CD4-positive, alpha-beta T cell (primary cell): Measurements from ENCODE around the gene TTC39A. TPM values are rescaled to one million over a fixed set of nuclear protein-coding genes. Genes with fewer than 3 reads are reported as not detected.

Experiments
- ATAC-seq: fragments of 200-7000 bp; cut with Tn5 transposase; one replicate; pipeline ENCODE4 v1.10.0; 2022; ENCODE audit warnings: mild to moderate bottlenecking; ENCODE audit not compliant: poor library complexity
- CTCF ChIA-PET: fragments of 350-600 bp; sonication (Branson Sonifier 250); formaldehyde crosslinking; loops from one replicate; lab custom pipeline; 2021; ENCODE audit warnings: antibody characterized with exemption, inconsistent platforms; lab: Charles Lee
- POLR2A ChIA-PET: fragments of 350-600 bp; sonication (Branson Sonifier 250); formaldehyde crosslinking; loops from one replicate; lab custom pipeline; 2021; ENCODE audit warnings: antibody characterized with exemption, inconsistent platforms; lab: Charles Lee
- DNase-seq, 14 experiments: peaks; one replicate each; pipeline ENCODE4 v3.0.0-alpha.2; 2013 to 2020; ENCODE audit warnings: mixed read lengths in 2 of 14
- H3K27ac ChIP-seq, 2 donors: one replicate each; pipeline versions ENCODE4 v1.5.1 to v1.7.0; 2013; ENCODE audit warnings: low read length in 2 of 2, low read depth in 1 of 2, mild to moderate bottlenecking in 1 of 2
- H3K27me3 ChIP-seq, 2 experiments: 1 replicate in 1 of 2; 2 replicates in 1 of 2; pipeline versions ENCODE4 v1.6.1 to v1.7.0; 2013; ENCODE audit warnings: low read length in 2 of 2, control low read depth in 1 of 2, mild to moderate bottlenecking in 1 of 2, moderate library complexity in 1 of 2; ENCODE audit not compliant: insufficient read depth in 2 of 2, control insufficient read depth in 1 of 2
- H3K36me3 ChIP-seq: one replicate; pipeline ENCODE4 v1.6.1; 2013; ENCODE audit warnings: low read length, control low read depth; ENCODE audit not compliant: insufficient read depth
- H3K4me1 ChIP-seq: one replicate; pipeline ENCODE4 v1.6.1; 2013; ENCODE audit warnings: low read length, control low read depth; ENCODE audit not compliant: insufficient read depth
- H3K4me3 ChIP-seq: one replicate; pipeline ENCODE4 v1.5.1; 2013; ENCODE audit warnings: mild to moderate bottlenecking, low read length, moderate library complexity
- H3K9me3 ChIP-seq, 2 experiments: 1 replicate in 1 of 2; 2 replicates in 1 of 2; pipeline versions ENCODE4 v1.6.1 to v1.7.0; 2013; ENCODE audit warnings: low read length in 2 of 2, mild to moderate bottlenecking in 2 of 2, control low read depth in 1 of 2, moderate library complexity in 1 of 2; ENCODE audit not compliant: control insufficient read depth in 1 of 2, insufficient read depth in 1 of 2
- H3K27ac Mint-ChIP-seq: one replicate; pipeline ENCODE4 v1.8.0; 2020; ENCODE audit warnings: mixed read lengths
- H3K27me3 Mint-ChIP-seq: one replicate; pipeline ENCODE4 v1.8.0; 2021; ENCODE audit warnings: mixed read lengths
- H3K36me3 Mint-ChIP-seq: one replicate; pipeline ENCODE4 v1.8.0; 2021; ENCODE audit warnings: low read depth, mixed read lengths
- H3K4me1 Mint-ChIP-seq: one replicate; pipeline ENCODE4 v1.8.0; 2021; ENCODE audit warnings: low read depth, mixed read lengths
- H3K4me3 Mint-ChIP-seq: one replicate; pipeline ENCODE4 v1.8.0; 2020; ENCODE audit warnings: mild to moderate bottlenecking, mixed read lengths
- H3K9me3 Mint-ChIP-seq: one replicate; pipeline ENCODE4 v1.8.0; 2020; ENCODE audit warnings: mixed read lengths
- CTCF ChIP-seq: fragments of 200-600 bp; IDR thresholded peaks from one replicate; pipeline ENCODE4 v1.8.0; 2022; ENCODE audit warnings: antibody characterized with exemption, mild to moderate bottlenecking
- intact Hi-C, 2 experiments: fragments of 100-400 bp; cut with DNase I in 1 of 2; cut with micrococcal nuclease in 1 of 2; formaldehyde crosslinking; loops; one replicate each; pipeline versions ENCODE4 v1.15.1 to v1.9.0; 2023 to 2025; cut with DNase I, micrococcal nuclease
- total RNA-seq, 174 experiments: library from RNA in 2 of 174; stranded (reverse) in 2 of 174; gene quantifications; one replicate each; pipeline ENCODE4 v1.2.3 and lab custom pipeline; 2021 to 2026

Gene TTC39A
- total RNA-seq, 2 experiments from 2014 or later, result not detected

- Histone ChIP-seq H3K4me1 (no peaks in the 10 kb centered on the region), H3K4me3 (no peak overlapping the region), H3K27me3 (no peaks in the 10 kb centered on the region), H3K27ac (no peak overlapping the region), H3K9me3 (no peaks in the 10 kb centered on the region), H3K36me3 (no peaks in the 10 kb centered on the region)
- DNase-seq, result no peak
- ChIA-PET CTCF (no interaction called here), POLR2A (no interaction called here)
- Mint-ChIP-seq H3K36me3 (no peaks in the 10 kb centered on the region), H3K27ac (no peak overlapping the region), H3K27me3 (no peaks in the 10 kb centered on the region), H3K4me1 (peaks cover 2% of the 10 kb centered on the region), H3K4me3 (no peak overlapping the region), H3K9me3 (no peaks in the 10 kb centered on the region)
- no peak for TF ChIP-seq CTCF
- no peak for ATAC-seq
- intact Hi-C loops, result no loop called here
Observed at GRCh38 chr1:51303315-51303714, 27.0 kb downstream of the TTC39A start.

DNA sequence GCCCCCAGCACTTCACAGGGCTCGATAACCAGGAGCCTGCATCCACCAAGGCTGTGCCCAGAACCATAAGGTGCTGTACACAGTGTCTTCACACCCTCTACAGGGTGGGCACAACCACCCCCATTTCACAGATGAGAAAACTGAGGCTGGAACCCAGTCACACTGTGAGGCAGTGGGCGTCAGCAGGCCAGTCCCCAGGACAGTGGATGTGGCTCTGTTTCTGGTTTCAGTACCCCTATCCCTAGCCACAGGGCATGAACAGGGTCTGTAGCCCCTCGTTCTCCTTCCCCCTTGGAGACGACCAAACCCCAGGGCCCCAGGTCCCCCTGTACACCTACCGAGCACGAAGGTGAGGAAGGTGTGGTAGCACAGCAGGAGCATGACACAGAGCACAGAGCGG is 27.6 kb downstream of the TTC39A start:
- Histone ChIP-seq H3K4me1 (no peaks in the 10 kb centered on the region), H3K36me3 (no peaks in the 10 kb centered on the region), H3K9me3 (no peaks in the 10 kb centered on the region), H3K27me3 (no peaks in the 10 kb centered on the region), H3K27ac (no peak overlapping the region), H3K4me3 (no peak overlapping the region)
- TF ChIP-seq CTCF, result no peak
- H3K4me1 Mint-ChIP-seq, result peaks cover 7% of the 10 kb centered on the region
- no peaks in the 10 kb centered on the region for H3K9me3 Mint-ChIP-seq
- intact Hi-C loops, result no loop called here
- ChIA-PET POLR2A (no interaction called here), CTCF (no interaction called here)
- H3K36me3 Mint-ChIP-seq, result no peaks in the 10 kb centered on the region
- no peak for DNase-seq
- H3K27ac Mint-ChIP-seq, result no peak overlapping the region
- ATAC-seq, result no peak
- H3K27me3 Mint-ChIP-seq, result no peaks in the 10 kb centered on the region
- H3K4me3 Mint-ChIP-seq, result no peak overlapping the region

- ChIA-PET POLR2A (no interaction called here), CTCF (no interaction called here)
- no peaks in the 10 kb centered on the region for H3K27me3 ChIP-seq
- no peak overlapping the region for H3K4me3 ChIP-seq
- TF ChIP-seq CTCF, result no peak
- H3K27me3 Mint-ChIP-seq, result no peaks in the 10 kb centered on the region
- H3K36me3 Mint-ChIP-seq, result no peaks in the 10 kb centered on the region
- H3K27ac Mint-ChIP-seq, result no peak overlapping the region
- peaks cover 1% of the 10 kb centered on the region for H3K4me1 ChIP-seq
- H3K27ac ChIP-seq, result no peak overlapping the region
- ATAC-seq, result no peak
- intact Hi-C loops, result no loop called here
- peaks cover 12% of the 10 kb centered on the region for H3K4me1 Mint-ChIP-seq
- H3K9me3 Mint-ChIP-seq, result no peaks in the 10 kb centered on the region
- H3K4me3 Mint-ChIP-seq, result no peak overlapping the region
- no peaks in the 10 kb centered on the region for H3K36me3 ChIP-seq
- no peaks in the 10 kb centered on the region for H3K9me3 ChIP-seq
- no peak for DNase-seq
Observed at GRCh38 chr1:51302270-51302669, 28.1 kb downstream of the TTC39A start.
